Measurements from ENCODE around the gene ASCC3. TPM values are rescaled to one million over a fixed set of nuclear protein-coding genes. Genes with fewer than 3 reads are reported as not detected.

Gene ASCC3
- total RNA-seq, 1 experiment from 2014 or later, result 40.5 TPM

- ChIA-PET CTCF (no interaction called here), RAD21 (ENCODE audit: low non-redundant PET in 1 of 2, low total read pairs in 2 of 2, uncharacterized antibody in 2 of 2, unreplicated experiment in 2 of 2) (no interaction called here), POLR2A (no interaction called here)
- no peak overlapping the region for H3K4me3 ChIP-seq (replicated peaks in 1 of 2; ENCODE audit: low read depth in 1 of 2, low read length in 2 of 2)
- no peak overlapping the region for H3K27ac ChIP-seq (ENCODE audit: low read depth, low read length)
- H3K9me3 ChIP-seq (ENCODE audit: control insufficient read depth in 1 of 2, insufficient read depth in 1 of 2, low read depth in 1 of 2, low read length in 2 of 2), result no peaks in the 10 kb centered on the region
- H3K27me3 ChIP-seq (ENCODE audit: insufficient read depth, low read length), result no peaks in the 10 kb centered on the region
- ATAC-seq, result no peak
- TF ChIP-seq CBX3 (IDR thresholded peaks at IDR 0.05; ENCODE audit: low read depth), result no peak
- no peak for TF ChIP-seq ZBTB33 (IDR thresholded peaks at IDR 0.05; ENCODE audit: extremely low read depth, insufficient replicate concordance, low read length)
- TF ChIP-seq SP1 (IDR thresholded peaks at IDR 0.05; ENCODE audit: low read depth), result no peak
- no peak for TF ChIP-seq RAD21 (IDR thresholded peaks at IDR 0.05; ENCODE audit: low read depth)
- TF ChIP-seq ZFX (IDR thresholded peaks at IDR 0.05), result no peak
- no peak for TF ChIP-seq ZNF274 (IDR thresholded peaks at IDR 0.05; ENCODE audit: low read depth, low read length)
- TF ChIP-seq, protein P1, sequence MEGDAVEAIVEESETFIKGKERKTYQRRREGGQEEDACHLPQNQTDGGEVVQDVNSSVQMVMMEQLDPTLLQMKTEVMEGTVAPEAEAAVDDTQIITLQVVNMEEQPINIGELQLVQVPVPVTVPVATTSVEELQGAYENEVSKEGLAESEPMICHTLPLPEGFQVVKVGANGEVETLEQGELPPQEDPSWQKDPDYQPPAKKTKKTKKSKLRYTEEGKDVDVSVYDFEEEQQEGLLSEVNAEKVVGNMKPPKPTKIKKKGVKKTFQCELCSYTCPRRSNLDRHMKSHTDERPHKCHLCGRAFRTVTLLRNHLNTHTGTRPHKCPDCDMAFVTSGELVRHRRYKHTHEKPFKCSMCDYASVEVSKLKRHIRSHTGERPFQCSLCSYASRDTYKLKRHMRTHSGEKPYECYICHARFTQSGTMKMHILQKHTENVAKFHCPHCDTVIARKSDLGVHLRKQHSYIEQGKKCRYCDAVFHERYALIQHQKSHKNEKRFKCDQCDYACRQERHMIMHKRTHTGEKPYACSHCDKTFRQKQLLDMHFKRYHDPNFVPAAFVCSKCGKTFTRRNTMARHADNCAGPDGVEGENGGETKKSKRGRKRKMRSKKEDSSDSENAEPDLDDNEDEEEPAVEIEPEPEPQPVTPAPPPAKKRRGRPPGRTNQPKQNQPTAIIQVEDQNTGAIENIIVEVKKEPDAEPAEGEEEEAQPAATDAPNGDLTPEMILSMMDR (IDR thresholded peaks at IDR 0.05 in 2 of 3, conservative IDR thresholded peaks at IDR 0.05 in 1 of 3; ENCODE audit: borderline replicate concordance in 1 of 3, insufficient read depth in 1 of 3, low read depth in 2 of 3, low read length in 2 of 3), result no peak
- no peak for TF ChIP-seq JUND (IDR thresholded peaks at IDR 0.05)
- TF ChIP-seq EGR1 (IDR thresholded peaks at IDR 0.05; ENCODE audit: low read depth), result no peak
- no peak for TF ChIP-seq POLR2A (IDR thresholded peaks at IDR 0.05; ENCODE audit: borderline replicate concordance, extremely low read depth, insufficient read depth, insufficient read length)
- H2AFZ ChIP-seq (ENCODE audit: low read depth, low read length, poor library complexity, severe bottlenecking), result no peak overlapping the region
- H3K9ac ChIP-seq (ENCODE audit: low read length), result no peak overlapping the region
- peaks cover 7% of the 10 kb centered on the region; the same call in 1 of the 2 replicates for H3K9me2 ChIP-seq (ENCODE audit: insufficient read depth)
- intact Hi-C loops (cut with micrococcal nuclease), result no loop called here
- H4K20me1 ChIP-seq (ENCODE audit: insufficient read depth), result 0 out of 2 replicates have a peak, but pooled peaks cover 4% of the 10 kb centered on the region
- no peaks in the 10 kb centered on the region for H3K36me3 ChIP-seq (ENCODE audit: control insufficient read depth in 1 of 2, insufficient read depth in 2 of 2, low read length in 2 of 2)
- no peaks in the 10 kb centered on the region for H3K4me1 ChIP-seq (ENCODE audit: control insufficient read depth in 1 of 2, insufficient read depth in 2 of 2, low read length in 2 of 2)
- no TSS peak for BruUV-seq (replicated peaks)
- H3K4me2 ChIP-seq (ENCODE audit: low read length), result no peak overlapping the region
- H3K79me2 ChIP-seq (ENCODE audit: insufficient read depth, low read length), result peaks cover 42% of the 10 kb centered on the region
- no peak for DNase-seq (ENCODE audit: low read depth, low spot score)
Observed at GRCh38 chr6:100823041-100823440, 58.1 kb downstream of the ASCC3 start.

Measured in HCT116 (cell line).